AG10803 (cell line): ENCODE data around the gene AKAP8L.

ENCODE experiments used
- DNase-seq: peaks from one replicate; pipeline ENCODE4 v3.0.0; 2010; ENCODE audit warnings: low read depth
- H3K4me3 ChIP-seq: 2 replicates; pipeline ENCODE4 v1.5.1; 2011; ENCODE audit warnings: mild to moderate bottlenecking, low read length, control low read depth
- TF ChIP-seq, protein P1 (sequence below): conservative IDR thresholded peaks from 2 replicates; pipeline ENCODE4 v1.5.1; 2011; ENCODE audit warnings: mild to moderate bottlenecking, low read length, control low read depth, inconsistent platforms

AKAP8L gene

DNA sequence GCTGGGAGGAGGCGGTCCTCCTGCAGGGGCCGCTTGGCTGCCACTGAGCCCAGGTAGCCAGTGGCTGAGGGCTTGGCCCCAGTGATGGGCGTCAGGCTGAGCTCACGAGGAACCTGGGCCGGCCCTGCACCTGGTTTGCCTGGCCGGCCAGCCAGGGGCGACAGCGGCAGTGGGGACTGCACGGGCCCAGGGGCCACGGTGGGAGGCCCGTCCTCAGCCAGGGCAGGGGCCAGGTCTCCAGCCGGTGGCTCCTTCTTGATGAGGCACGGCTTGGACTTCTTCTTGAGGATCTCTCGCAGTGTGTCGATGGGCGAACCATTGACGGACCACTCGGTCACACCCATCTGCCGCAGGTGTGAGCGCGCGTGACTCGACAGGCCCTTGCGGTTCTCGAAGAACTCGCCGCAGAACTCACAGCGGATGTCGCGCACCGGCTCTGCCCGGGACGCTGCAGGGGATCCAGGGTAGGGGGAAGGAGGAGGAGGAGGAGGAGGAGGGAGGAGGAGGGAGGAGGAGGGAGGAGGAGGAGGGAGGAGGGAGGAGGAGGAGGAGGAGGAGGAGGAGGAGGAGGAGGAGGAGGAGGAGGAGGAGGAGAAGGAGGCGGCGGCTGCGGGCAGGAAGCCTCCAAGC is 6.6 kb upstream of the AKAP8L start:
- TF ChIP-seq, protein P1, sequence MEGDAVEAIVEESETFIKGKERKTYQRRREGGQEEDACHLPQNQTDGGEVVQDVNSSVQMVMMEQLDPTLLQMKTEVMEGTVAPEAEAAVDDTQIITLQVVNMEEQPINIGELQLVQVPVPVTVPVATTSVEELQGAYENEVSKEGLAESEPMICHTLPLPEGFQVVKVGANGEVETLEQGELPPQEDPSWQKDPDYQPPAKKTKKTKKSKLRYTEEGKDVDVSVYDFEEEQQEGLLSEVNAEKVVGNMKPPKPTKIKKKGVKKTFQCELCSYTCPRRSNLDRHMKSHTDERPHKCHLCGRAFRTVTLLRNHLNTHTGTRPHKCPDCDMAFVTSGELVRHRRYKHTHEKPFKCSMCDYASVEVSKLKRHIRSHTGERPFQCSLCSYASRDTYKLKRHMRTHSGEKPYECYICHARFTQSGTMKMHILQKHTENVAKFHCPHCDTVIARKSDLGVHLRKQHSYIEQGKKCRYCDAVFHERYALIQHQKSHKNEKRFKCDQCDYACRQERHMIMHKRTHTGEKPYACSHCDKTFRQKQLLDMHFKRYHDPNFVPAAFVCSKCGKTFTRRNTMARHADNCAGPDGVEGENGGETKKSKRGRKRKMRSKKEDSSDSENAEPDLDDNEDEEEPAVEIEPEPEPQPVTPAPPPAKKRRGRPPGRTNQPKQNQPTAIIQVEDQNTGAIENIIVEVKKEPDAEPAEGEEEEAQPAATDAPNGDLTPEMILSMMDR: no peak
- no peak overlapping the region for H3K4me3 ChIP-seq
- no peak for DNase-seq

DNA sequence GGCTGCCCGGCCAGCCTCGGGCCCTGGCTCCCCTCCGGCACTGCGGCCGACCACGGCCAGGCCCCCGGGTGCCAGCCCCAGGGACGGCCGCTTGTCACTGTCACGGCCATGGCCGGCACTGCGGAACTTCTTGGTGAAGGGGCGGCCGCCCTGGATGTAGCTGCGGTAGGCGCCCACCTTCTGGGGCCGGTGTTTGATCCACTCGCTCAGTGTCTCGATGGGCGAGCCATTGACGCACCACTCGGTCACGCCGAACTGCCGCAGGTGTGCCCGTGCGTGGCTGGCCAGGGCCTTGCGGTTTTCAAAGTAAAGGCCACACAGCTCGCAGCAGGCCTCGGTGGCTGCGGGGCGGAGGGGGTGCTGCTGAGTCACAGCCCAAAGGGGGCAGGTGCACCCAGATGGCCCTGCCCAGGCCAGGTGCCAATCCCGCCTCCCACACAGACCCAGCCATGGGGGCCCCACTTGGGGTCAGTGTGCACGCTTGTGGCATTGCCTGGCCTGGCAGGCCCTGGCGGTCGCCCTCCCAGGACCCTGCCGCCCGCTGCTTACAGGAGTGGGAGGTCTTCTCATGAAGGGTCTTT is 6.0 kb upstream of the AKAP8L start:
- TF ChIP-seq, protein P1: no peak
- no peak for DNase-seq
- no peak overlapping the region for H3K4me3 ChIP-seq

DNA sequence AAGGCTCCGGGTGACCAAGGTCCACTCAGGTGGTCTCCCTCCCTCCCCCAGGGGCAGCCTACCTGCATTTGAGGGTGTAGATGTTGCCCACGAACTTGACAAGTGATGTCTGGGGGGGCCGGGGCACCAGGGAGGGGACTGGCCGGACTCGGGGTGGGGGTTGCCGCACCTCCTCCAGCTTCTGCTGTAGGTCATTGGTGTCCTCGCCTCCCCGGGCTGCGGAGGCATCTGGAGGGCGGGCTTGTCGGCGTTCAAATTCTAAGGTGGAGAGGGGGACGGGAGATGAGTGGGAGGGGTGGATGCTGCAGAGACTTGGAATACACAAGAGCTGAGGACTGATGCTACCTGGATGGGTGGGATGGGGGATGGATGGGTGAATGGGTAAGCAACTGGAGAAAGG is 5.3 kb upstream of the AKAP8L start:
- H3K4me3 ChIP-seq: no peak overlapping the region
- no peak for DNase-seq
- TF ChIP-seq, protein P1: no peak

DNA sequence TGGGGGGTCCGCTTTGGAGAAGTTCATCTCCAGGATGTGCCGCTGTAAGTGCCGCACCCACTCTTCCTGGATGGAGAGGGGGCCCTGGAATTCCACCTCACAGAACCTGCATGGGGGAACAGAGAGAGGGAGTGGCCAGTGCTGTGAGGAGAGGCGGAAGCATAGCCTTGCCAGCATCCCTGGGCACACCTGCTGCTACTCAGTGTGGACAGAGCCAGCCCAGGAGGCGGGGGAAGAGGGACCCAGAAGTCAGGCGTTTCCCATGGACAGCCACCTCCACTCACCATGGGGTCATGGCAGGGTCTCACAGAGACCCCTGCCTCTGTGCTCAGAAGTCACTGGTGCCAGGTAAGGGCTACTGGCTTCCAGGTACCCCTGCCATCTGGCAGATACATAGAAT is 4.3 kb upstream of the AKAP8L start:
- no peak overlapping the region for H3K4me3 ChIP-seq
- no peak for DNase-seq
- TF ChIP-seq, protein P1: no peak

DNA sequence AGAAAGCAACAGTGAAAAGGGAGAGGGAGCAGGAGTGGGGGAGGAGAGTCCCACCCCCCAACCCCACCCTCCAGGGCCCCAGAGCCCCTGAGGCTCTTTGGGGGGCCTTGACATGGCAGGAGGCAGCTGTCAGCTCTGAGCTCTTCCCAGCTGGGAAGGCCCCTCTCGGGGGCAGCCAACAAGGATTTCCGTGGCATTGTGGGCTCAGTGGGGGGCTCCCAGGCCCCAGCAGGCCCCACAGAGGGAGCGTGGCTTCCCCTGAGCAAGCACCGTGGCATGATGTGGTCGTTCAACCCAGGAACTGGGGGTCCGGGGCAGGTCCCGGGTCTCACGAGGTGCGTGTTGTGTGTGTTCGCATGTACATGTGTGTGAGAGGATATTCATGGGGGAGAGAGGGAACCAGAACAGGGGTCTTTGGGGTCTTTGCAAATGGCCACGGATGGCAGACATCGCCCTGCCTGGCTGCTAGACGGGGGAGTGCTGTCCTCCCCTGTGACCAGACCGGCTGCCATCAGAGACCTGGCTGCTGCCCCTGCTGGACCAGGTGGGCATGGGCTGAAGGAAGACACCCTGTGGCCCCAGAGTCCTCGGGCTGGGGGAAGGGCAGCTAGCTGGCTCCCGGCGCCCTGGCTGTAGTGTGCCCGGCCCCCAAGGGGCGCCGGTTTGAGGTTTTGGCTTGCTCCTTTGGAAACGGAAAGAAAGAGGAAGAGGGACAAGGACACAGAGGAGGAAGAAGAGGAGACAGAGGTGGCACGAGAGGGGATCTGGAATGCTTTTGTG is 3.7 kb upstream of the AKAP8L start:
- DNase-seq: no peak
- H3K4me3 ChIP-seq: no peak overlapping the region
- TF ChIP-seq, protein P1: no peak

DNA sequence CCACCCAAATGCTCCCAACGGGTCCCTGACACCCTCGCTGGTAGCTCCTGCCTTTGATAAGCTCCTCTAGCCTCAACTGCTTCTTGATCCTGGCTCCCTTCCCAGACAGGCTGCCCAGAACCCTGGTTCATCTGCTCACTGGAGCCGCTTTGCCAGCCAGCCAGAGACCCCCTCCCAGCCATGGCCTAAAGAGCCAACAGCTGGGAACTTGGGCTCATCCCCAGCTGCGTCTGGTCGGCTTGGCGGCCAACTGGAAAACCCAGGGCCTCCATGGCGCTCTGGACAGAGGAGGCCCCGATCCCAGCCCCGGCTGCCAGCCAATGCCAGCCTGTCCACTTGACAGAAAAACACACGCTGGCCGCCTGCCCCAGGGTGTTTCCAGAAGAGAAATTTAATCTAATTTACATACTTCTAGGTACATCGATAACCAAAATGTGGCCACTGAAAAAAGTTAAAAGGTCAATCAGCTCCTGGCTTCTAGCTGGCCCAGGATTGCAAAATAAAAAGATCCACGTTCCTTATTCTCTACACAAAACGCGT is 3.0 kb upstream of the AKAP8L start:
- no peak for DNase-seq
- TF ChIP-seq, protein P1: no peak
- H3K4me3 ChIP-seq: no peak overlapping the region
